H1 (cell line): ENCODE measurements around the gene RETNLB. TPM values are rescaled to one million over a fixed set of nuclear protein-coding genes. Genes with fewer than 3 reads are reported as not detected.

Source experiments
- CTCF ChIA-PET: fragments of 300-600 bp; sonication (Branson Sonifier 250); formaldehyde crosslinking; loops from one replicate; lab custom pipeline; 2021; ENCODE audit not compliant: partially characterized antibody; lab: Charles Lee
- POLR2A ChIA-PET: fragments of 300-600 bp; sonication (Branson Sonifier 250); formaldehyde crosslinking; loops from one replicate; lab custom pipeline; 2021; ENCODE audit warnings: inconsistent platforms; ENCODE audit not compliant: partially characterized antibody; lab: Charles Lee
- DNase-seq, 2 experiments: peaks; one replicate each; pipeline versions ENCODE4 v3.0.0 to v3.0.0-alpha.2; 2010 to 2022; ENCODE audit warnings: low spot score in 2 of 2, low read depth in 1 of 2, mixed read lengths in 1 of 2
- FAIRE-seq: peaks from 2 replicates; lab custom pipeline; 2011; peaks lifted over from hg19 to GRCh38; lab: Jason Lieb, UNC
- H2AFZ ChIP-seq: 2 replicates; pipeline ENCODE4 v1.8.1; 2012; ENCODE audit warnings: low read length, inconsistent platforms
- H2AK5ac ChIP-seq: 2 replicates; pipeline ENCODE4 v1.6.1; 2013; ENCODE audit warnings: low read depth, low read length
- H2BK120ac ChIP-seq: replicated peaks from 2 replicates; pipeline ENCODE3; 2013; ENCODE audit warnings: low read depth, low read length, inconsistent platforms
- H2BK12ac ChIP-seq: 2 replicates; pipeline ENCODE4 v1.6.1; 2013; ENCODE audit warnings: low read depth, low read length
- H2BK15ac ChIP-seq: 2 replicates; pipeline ENCODE4 v1.6.1; 2013; ENCODE audit warnings: low read length
- H2BK20ac ChIP-seq: 2 replicates; pipeline ENCODE4 v1.6.1; 2013; ENCODE audit warnings: low read length
- H2BK5ac ChIP-seq: 2 replicates; pipeline ENCODE4 v1.6.1; 2013; ENCODE audit warnings: low read depth, low read length
- H3K14ac ChIP-seq: 2 replicates; pipeline ENCODE4 v1.6.1; 2013; ENCODE audit warnings: inconsistent platforms; ENCODE audit not compliant: insufficient read length
- H3K18ac ChIP-seq: 2 replicates; pipeline ENCODE4 v1.6.1; 2013; ENCODE audit warnings: low read length; ENCODE audit errors: extremely low read depth
- H3K23ac ChIP-seq: 2 replicates; pipeline ENCODE4 v1.6.1; 2013; ENCODE audit warnings: inconsistent platforms; ENCODE audit not compliant: insufficient read length
- H3K23me2 ChIP-seq: 2 replicates; pipeline ENCODE4 v1.6.1; 2013; ENCODE audit warnings: low read depth, low read length
- H3K27ac ChIP-seq: 2 replicates; pipeline ENCODE4 v1.6.1; 2011; ENCODE audit warnings: low read depth, low read length, inconsistent platforms
- H3K27me3 ChIP-seq, 4 experiments: replicated peaks in 1 of 4; 1 replicate in 1 of 4; 2 replicates in 3 of 4; pipeline versions ENCODE4 v1.6.1 to v1.8.1; 2011 to 2013; ENCODE audit warnings: low read length in 3 of 4, mild to moderate bottlenecking in 3 of 4, inconsistent platforms in 2 of 4, mixed read lengths in 2 of 4, moderate library complexity in 1 of 4; ENCODE audit not compliant: control insufficient read depth in 3 of 4, insufficient read depth in 3 of 4; ENCODE audit errors: extremely low read depth in 1 of 4
- H3K36me3 ChIP-seq, 4 experiments: 2 replicates each; pipeline versions ENCODE4 v1.6.1 to v1.8.1; 2011 to 2013; ENCODE audit warnings: mild to moderate bottlenecking in 4 of 4, low read length in 3 of 4, moderate library complexity in 2 of 4, control low read depth in 1 of 4, inconsistent platforms in 1 of 4; ENCODE audit not compliant: insufficient read depth in 4 of 4, control insufficient read depth in 2 of 4
- H3K4ac ChIP-seq: replicated peaks from 2 replicates; pipeline ENCODE3; 2013; ENCODE audit warnings: low read length, low read depth, mixed read lengths, inconsistent platforms; ENCODE audit not compliant: insufficient read length
- H3K4me1 ChIP-seq, 4 experiments: replicated peaks in 1 of 4; 1 replicate in 1 of 4; 2 replicates in 3 of 4; pipeline versions ENCODE4 v1.6.1 to v1.8.1; 2011 to 2013; ENCODE audit warnings: low read length in 3 of 4, inconsistent platforms in 2 of 4, mixed read lengths in 1 of 4; ENCODE audit not compliant: insufficient read depth in 4 of 4, control insufficient read depth in 3 of 4
- H3K4me2 ChIP-seq, 2 experiments: 2 replicates each; pipeline versions ENCODE4 v1.6.1 to v1.8.1; 2011 to 2013; ENCODE audit warnings: low read depth in 2 of 2, low read length in 2 of 2, control low read depth in 1 of 2, inconsistent platforms in 1 of 2, mild to moderate bottlenecking in 1 of 2; ENCODE audit not compliant: insufficient read depth in 1 of 2
- H3K4me3 ChIP-seq, 4 experiments: fragments of 200-600, 300-600 bp in 1 of 4; sonication (generic), shearing (Covaris generic), sonication (Bioruptor Twin) in 1 of 4; 2 replicates each; pipeline versions ENCODE4 v1.5.1 to v1.8.1; 2011 to 2016; ENCODE audit warnings: low read length in 4 of 4, low read depth in 3 of 4, control low read depth in 2 of 4, inconsistent platforms in 2 of 4, mild to moderate bottlenecking in 2 of 4, mixed read lengths in 1 of 4, moderate library complexity in 1 of 4; ENCODE audit not compliant: insufficient read depth in 2 of 4; ENCODE audit errors: extremely low read depth in 1 of 4
- H3K56ac ChIP-seq: replicated peaks from 2 replicates; pipeline ENCODE3; 2013; ENCODE audit warnings: low read depth, mild to moderate bottlenecking, mixed read lengths, low read length, inconsistent platforms; ENCODE audit not compliant: insufficient read length
- H3K79me1 ChIP-seq: 2 replicates; pipeline ENCODE4 v1.6.1; 2013; ENCODE audit warnings: low read depth, low read length, control low read depth
- H3K79me2 ChIP-seq, 2 experiments: 2 replicates each; pipeline versions ENCODE4 v1.6.1 to v1.8.1; 2012 to 2013; ENCODE audit warnings: low read length in 2 of 2, mild to moderate bottlenecking in 2 of 2, inconsistent platforms in 1 of 2; ENCODE audit not compliant: insufficient read depth in 2 of 2, control insufficient read depth in 1 of 2
- H3K9ac ChIP-seq, 4 experiments: replicated peaks in 1 of 4; 1 replicate in 1 of 4; 2 replicates in 3 of 4; pipeline versions ENCODE4 v1.6.1 to v1.8.1; 2011 to 2013; ENCODE audit warnings: low read depth in 3 of 4, low read length in 3 of 4, control low read depth in 2 of 4, mild to moderate bottlenecking in 2 of 4, moderate library complexity in 2 of 4, inconsistent platforms in 1 of 4; ENCODE audit errors: extremely low read depth in 1 of 4
- H3K9me3 ChIP-seq, 2 experiments: 2 replicates each; pipeline versions ENCODE4 v1.6.1 to v1.8.1; 2012 to 2013; ENCODE audit warnings: mild to moderate bottlenecking in 2 of 2, moderate library complexity in 2 of 2, control low read depth in 1 of 2, inconsistent platforms in 1 of 2, low read depth in 1 of 2, low read length in 1 of 2, mixed read lengths in 1 of 2; ENCODE audit not compliant: insufficient read depth in 2 of 2
- H4K20me1 ChIP-seq, 2 experiments: replicated peaks in 1 of 2; 2 replicates each; pipeline versions ENCODE3 to v1.8.1; 2011 to 2013; ENCODE audit warnings: inconsistent platforms in 2 of 2, low read length in 2 of 2, mild to moderate bottlenecking in 1 of 2; ENCODE audit not compliant: insufficient read depth in 2 of 2, control insufficient read depth in 1 of 2
- H4K5ac ChIP-seq: 2 replicates; pipeline ENCODE4 v1.6.1; 2013; ENCODE audit warnings: low read length, low read depth, mixed read lengths, inconsistent platforms; ENCODE audit not compliant: insufficient read length
- H4K8ac ChIP-seq: 2 replicates; pipeline ENCODE4 v1.8.0; 2013; ENCODE audit warnings: mild to moderate bottlenecking, moderate library complexity, low read length, inconsistent platforms; ENCODE audit not compliant: insufficient read depth; ENCODE audit errors: extremely low read depth
- H4K91ac ChIP-seq: replicated peaks from 2 replicates; pipeline ENCODE3; 2013; ENCODE audit warnings: low read length, mixed read lengths, inconsistent platforms; ENCODE audit not compliant: insufficient read length
- BACH1 ChIP-seq: IDR thresholded peaks from 2 replicates; pipeline ENCODE4 v1.6.1; 2012; ENCODE audit warnings: low read length, improper control_type of control experiment
- CEBPB ChIP-seq: IDR thresholded peaks from 2 replicates; pipeline ENCODE4 v1.6.1; 2012; ENCODE audit warnings: low read depth, low read length
- EGR1 ChIP-seq: IDR thresholded peaks from 2 replicates; pipeline ENCODE4 v1.6.1; 2011; ENCODE audit warnings: low read depth, low read length, borderline replicate concordance
- GTF2F1 ChIP-seq: IDR thresholded peaks from 2 replicates; pipeline ENCODE4 v1.6.1; 2012; ENCODE audit warnings: low read depth, low read length, improper control_type of control experiment, borderline replicate concordance
- JUN ChIP-seq: IDR thresholded peaks from 2 replicates; pipeline ENCODE4 v1.6.1; 2011; ENCODE audit warnings: low read depth, mild to moderate bottlenecking, improper control_type of control experiment, low read length
- KDM1A ChIP-seq: fragments of 200-600, 300-600 bp; sonication (generic); IDR thresholded peaks from 2 replicates; pipeline ENCODE4 v1.7.1; 2016; ENCODE audit warnings: mild to moderate bottlenecking, low read length, borderline replicate concordance
- KDM4A ChIP-seq: IDR thresholded peaks from one replicate; pipeline ENCODE4 v1.7.1; 2012; ENCODE audit warnings: low read depth, mild to moderate bottlenecking, moderate library complexity, low read length, inconsistent platforms; ENCODE audit not compliant: severe bottlenecking
- MAFK ChIP-seq: IDR thresholded peaks from 2 replicates; pipeline ENCODE4 v1.6.1; 2012; ENCODE audit warnings: low read depth, mild to moderate bottlenecking, improper control_type of control experiment, low read length
- NANOG ChIP-seq: IDR thresholded peaks from 2 replicates; pipeline ENCODE4 v1.6.1; 2011; ENCODE audit warnings: low read length, low read depth, mild to moderate bottlenecking, inconsistent platforms; ENCODE audit not compliant: insufficient read depth, poor library complexity, severe bottlenecking
- POU5F1 ChIP-seq: IDR thresholded peaks from 2 replicates; pipeline ENCODE4 v1.6.1; 2011; ENCODE audit warnings: low read depth, mild to moderate bottlenecking, low read length, moderate library complexity
- RBBP5 ChIP-seq: IDR thresholded peaks from 2 replicates; pipeline ENCODE4 v1.7.1; 2012; ENCODE audit warnings: low read depth, mild to moderate bottlenecking, inconsistent platforms, low read length, moderate library complexity, borderline replicate concordance
- RNF2 ChIP-seq: fragments of 200-900, 300-1000 bp; sonication (generic); IDR thresholded peaks from 2 replicates; pipeline ENCODE4 v1.7.1; 2016; ENCODE audit warnings: borderline replicate concordance, low read depth, mild to moderate bottlenecking, antibody characterized with exemption, low read length; ENCODE audit not compliant: poor library complexity, severe bottlenecking; ENCODE audit errors: missing control alignments
- SIN3A ChIP-seq, 2 experiments: IDR thresholded peaks in 1 of 2; conservative IDR thresholded peaks in 1 of 2; 2 replicates each; pipeline ENCODE4 v1.6.1; 2011 to 2012; ENCODE audit warnings: low read length in 2 of 2, improper control_type of control experiment in 1 of 2, low read depth in 1 of 2, mild to moderate bottlenecking in 1 of 2
- SP4 ChIP-seq: IDR thresholded peaks from 2 replicates; pipeline ENCODE4 v1.6.1; 2012; ENCODE audit warnings: low read length, inconsistent platforms
- TBP ChIP-seq: IDR thresholded peaks from 2 replicates; pipeline ENCODE4 v1.6.1; 2011; ENCODE audit warnings: low read depth, low read length, improper control_type of control experiment
- WGBS, 2 experiments: shearing (Covaris generic) in 1 of 2; methylation state at CpG; one replicate each; pipeline versions ENCODE4 v1.1.6 to v1.1.7; 2013 to 2015; ENCODE audit warnings: low lambda C conversion rate in 2 of 2, mixed read lengths in 2 of 2, inconsistent platforms in 1 of 2, low coverage in 1 of 2, missing lambda C conversion rate in 1 of 2; ENCODE audit not compliant: insufficient replicate concordance in 2 of 2, insufficient coverage in 1 of 2, insufficient read length in 1 of 2; ENCODE audit errors: extremely low coverage in 1 of 2, missing lambda C conversion rate in 1 of 2; 5-methylcytosine and 5-hydroxymethylcytosine counted together
- polyA plus RNA-seq, 7 experiments: library from polyadenylated mRNA; depleted of rRNA in 3 of 7; stranded (reverse) in 5 of 7; unstranded in 2 of 7; fragments of >200 nt in 5 of 7; fragments of 200-250 nt in 2 of 7; gene quantifications; 1 replicate in 5 of 7; 2 replicates in 1 of 7; 4 replicates in 1 of 7; pipeline versions ENCODE4 v1.2.1 to v1.2.3, GENCODE V29; 2011 to 2013; ENCODE audit warnings: missing spikeins in 2 of 7, mixed read lengths in 2 of 7
- total RNA-seq: library from RNA; stranded (reverse); fragmentation: NEBNext Ultra II Directional; extraction: Animal tissue kit (Norgen Biotek cat#: 25700); gene quantifications from 2 replicates; pipeline ENCODE4 v1.2.1, GENCODE V29; 2021

The RETNLB gene
- total and polyA plus RNA-seq, 2 of the 8 experiments (the other 6 are each of a cell fraction or from before 2014, with no cell fraction given): not detected

GRCh38 chr3:108736821-108737220, 20.4 kb downstream of the RETNLB start:
- Histone ChIP-seq H3K27me3 (no peaks in the 10 kb centered on the region), H3K4me1 (no peaks in the 10 kb centered on the region), H3K23ac (no peak overlapping the region), H3K9me3 (no peaks in the 10 kb centered on the region), H3K18ac (no peak overlapping the region), H4K20me1 (no peaks in the 10 kb centered on the region), H3K56ac (no peak overlapping the region), H3K4me2 (no peak overlapping the region), H2BK20ac (no peak overlapping the region), H3K79me1 (no peaks in the 10 kb centered on the region), H2BK15ac (no peak overlapping the region), H3K4ac (no peak overlapping the region), H3K14ac (no peak overlapping the region), H3K9ac (no peak overlapping the region), H3K23me2 (no peaks in the 10 kb centered on the region), H4K91ac (no peak overlapping the region), H4K5ac (no peak overlapping the region), H4K8ac (no peak overlapping the region), H2BK120ac (no peak overlapping the region), H3K4me3 (no peak overlapping the region), H2AK5ac (no peak overlapping the region), H3K79me2 (no peaks in the 10 kb centered on the region), H3K36me3 (no peaks in the 10 kb centered on the region), H2AFZ (no peak overlapping the region), H2BK12ac (no peak overlapping the region), H2BK5ac (no peak overlapping the region), H3K27ac (no peak overlapping the region)
- POLR2A ChIA-PET: no interaction called here
- WGBS, 2 experiments: 96% methylated on average over 6 of the region's 6 CpGs; no CpG with 5 or more reads in 1 of the 2 experiments
- DNase-seq (no peak), FAIRE-seq (no peak)
- CTCF ChIA-PET: no interaction called here
- no peak for TF ChIP-seq KDM4A
- TF ChIP-seq RBBP5: no peak
- TF ChIP-seq EGR1: no peak
- TF ChIP-seq KDM1A: no peak
- no peak for TF ChIP-seq GTF2F1
- no peak for TF ChIP-seq RNF2
- no peak for TF ChIP-seq BACH1
- no peak for TF ChIP-seq MAFK
- no peak for TF ChIP-seq TBP
- no peak for TF ChIP-seq CEBPB
- TF ChIP-seq SP4: no peak
- no peak for TF ChIP-seq JUN
- no peak for TF ChIP-seq NANOG
- no peak for TF ChIP-seq SIN3A (conservative IDR thresholded peaks at IDR 0.05 in 1 of 2, IDR thresholded peaks at IDR 0.05 in 1 of 2; ENCODE audit: low read depth in 1 of 2, low read length in 2 of 2)
- no peak for TF ChIP-seq POU5F1
